ENCODE data around the gene YES1.

DNA sequence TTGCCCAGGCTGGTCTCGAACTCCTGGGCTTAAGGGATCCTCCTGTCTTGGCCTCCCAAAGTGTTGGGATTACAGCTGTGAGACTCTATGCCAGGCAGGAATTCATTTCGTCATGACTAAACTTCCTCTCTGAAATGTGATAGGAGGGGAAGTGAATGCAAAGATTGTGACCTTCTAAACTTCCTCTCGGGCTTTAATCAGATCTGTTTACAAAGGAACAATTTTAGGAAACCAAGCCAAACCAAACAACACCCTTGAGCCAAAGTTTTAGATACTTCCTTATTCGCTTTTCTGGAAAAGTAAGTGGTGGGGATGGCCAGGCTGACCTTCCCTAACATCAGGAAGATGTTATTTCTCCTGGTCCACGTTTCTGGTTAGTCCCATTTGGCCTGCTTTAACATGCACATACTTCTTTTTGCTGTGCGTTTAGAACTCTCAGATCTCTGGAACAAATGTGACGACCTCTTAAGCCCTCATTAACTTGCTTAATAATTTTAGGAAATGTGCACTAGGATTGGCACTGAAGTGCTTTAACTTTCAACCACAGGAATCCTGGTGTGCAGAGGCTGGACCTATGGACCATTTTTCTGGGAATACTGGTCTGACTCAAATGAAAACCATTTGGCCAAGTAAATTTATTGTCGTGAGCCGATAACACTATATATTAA is 33.2 kb upstream of the YES1 start:
- TF ChIP-seq, protein P1, sequence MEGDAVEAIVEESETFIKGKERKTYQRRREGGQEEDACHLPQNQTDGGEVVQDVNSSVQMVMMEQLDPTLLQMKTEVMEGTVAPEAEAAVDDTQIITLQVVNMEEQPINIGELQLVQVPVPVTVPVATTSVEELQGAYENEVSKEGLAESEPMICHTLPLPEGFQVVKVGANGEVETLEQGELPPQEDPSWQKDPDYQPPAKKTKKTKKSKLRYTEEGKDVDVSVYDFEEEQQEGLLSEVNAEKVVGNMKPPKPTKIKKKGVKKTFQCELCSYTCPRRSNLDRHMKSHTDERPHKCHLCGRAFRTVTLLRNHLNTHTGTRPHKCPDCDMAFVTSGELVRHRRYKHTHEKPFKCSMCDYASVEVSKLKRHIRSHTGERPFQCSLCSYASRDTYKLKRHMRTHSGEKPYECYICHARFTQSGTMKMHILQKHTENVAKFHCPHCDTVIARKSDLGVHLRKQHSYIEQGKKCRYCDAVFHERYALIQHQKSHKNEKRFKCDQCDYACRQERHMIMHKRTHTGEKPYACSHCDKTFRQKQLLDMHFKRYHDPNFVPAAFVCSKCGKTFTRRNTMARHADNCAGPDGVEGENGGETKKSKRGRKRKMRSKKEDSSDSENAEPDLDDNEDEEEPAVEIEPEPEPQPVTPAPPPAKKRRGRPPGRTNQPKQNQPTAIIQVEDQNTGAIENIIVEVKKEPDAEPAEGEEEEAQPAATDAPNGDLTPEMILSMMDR (IDR thresholded peaks at IDR 0.05; ENCODE audit: low read length) = no peak
- no peak for TF ChIP-seq EZH2 (IDR thresholded peaks at IDR 0.05; ENCODE audit: borderline replicate concordance, low read length)
